Measurements from ENCODE around the gene TDRD1. TPM values are rescaled to one million over a fixed set of nuclear protein-coding genes. Genes with fewer than 3 reads are reported as not detected.

TDRD1 gene
- total RNA-seq, 1 experiment from 2014 or later = not detected

DNA sequence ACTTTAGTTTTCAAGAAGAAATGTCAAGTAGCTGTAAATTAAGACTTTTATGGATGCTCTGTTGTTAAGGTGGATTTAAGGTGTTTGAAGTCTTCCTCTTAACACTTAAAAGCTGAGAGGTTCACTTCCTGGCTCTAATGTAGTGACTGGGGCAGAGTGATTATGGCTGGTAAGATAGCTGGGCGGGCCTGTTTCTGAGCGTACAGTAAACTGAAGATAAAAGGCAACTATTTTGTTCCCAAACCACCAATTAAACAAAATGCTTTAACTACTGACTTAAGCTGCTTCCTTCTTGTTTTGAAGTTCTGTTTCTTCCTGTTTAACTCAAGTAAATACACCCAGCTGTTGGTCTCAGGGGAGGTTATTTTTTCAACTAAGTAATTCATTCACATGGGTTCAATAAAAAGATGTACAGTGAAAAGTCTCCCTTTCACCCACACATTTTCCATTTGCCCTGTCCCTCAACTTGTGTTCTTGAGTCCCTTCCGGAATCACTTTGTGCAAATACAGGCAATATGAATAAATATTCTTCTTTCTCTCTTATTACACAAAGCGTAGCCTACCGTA, 79.2 kb downstream of the TDRD1 start:
- no peak for ATAC-seq
- CTCF ChIA-PET = no interaction called here
- no peak for DNase-seq (ENCODE audit: low read depth, low spot score)

DNA sequence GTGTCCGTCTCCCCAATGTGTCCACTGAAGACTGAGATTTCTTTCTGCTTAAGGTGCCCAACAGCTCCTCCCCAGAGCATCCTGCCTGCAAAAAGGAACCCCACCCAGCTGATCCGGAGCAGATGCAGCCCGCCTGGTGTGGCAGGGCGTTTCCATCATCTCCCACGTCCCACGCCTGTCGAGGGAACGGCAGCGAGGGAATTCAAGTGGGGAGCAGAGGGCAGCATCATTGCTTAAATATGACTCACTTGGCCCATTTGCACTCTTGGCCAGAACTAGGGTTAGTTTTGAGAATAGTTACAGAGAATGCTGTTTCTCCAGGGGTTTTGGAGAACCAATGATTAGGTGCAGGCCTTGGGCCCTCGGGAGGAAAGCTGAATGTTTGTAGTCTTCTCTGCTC, 80.7 kb downstream of the TDRD1 start:
- Histone ChIP-seq H3K79me2 (ENCODE audit: insufficient read depth, low read length) (no peaks in the 10 kb centered on the region), H3K4me3 (replicated peaks in 1 of 2; ENCODE audit: low read depth in 1 of 2, low read length in 2 of 2) (no peak overlapping the region), H3K9me3 (ENCODE audit: control insufficient read depth in 1 of 2, insufficient read depth in 1 of 2, low read depth in 1 of 2, low read length in 2 of 2) (no peaks in the 10 kb centered on the region), H3K9me2 (ENCODE audit: insufficient read depth) (no peaks in the 10 kb centered on the region), H3K27me3 (ENCODE audit: insufficient read depth, low read length) (no peaks in the 10 kb centered on the region), H3K27ac (ENCODE audit: low read depth, low read length) (no peak overlapping the region), H3K36me3 (ENCODE audit: control insufficient read depth in 1 of 2, insufficient read depth in 2 of 2, low read length in 2 of 2) (no peaks in the 10 kb centered on the region), H3K4me2 (ENCODE audit: low read length) (no peak overlapping the region), H3K4me1 (ENCODE audit: control insufficient read depth in 1 of 2, insufficient read depth in 2 of 2, low read length in 2 of 2) (0 out of 4 replicates have a peak, but pooled peaks cover 0 to under 1% of the 10 kb centered on the region in 2 experiments), H3K9ac (ENCODE audit: low read length) (no peak overlapping the region), H4K20me1 (ENCODE audit: insufficient read depth) (no peaks in the 10 kb centered on the region), H2AFZ (ENCODE audit: low read depth, low read length, poor library complexity, severe bottlenecking) (no peak overlapping the region)
- ATAC-seq (no peak), DNase-seq (ENCODE audit: low read depth, low spot score) (no peak)
- no peak for TF ChIP-seq YY1 (IDR thresholded peaks at IDR 0.05; ENCODE audit: extremely low read depth, insufficient replicate concordance, low read depth, low read length)
- RAD21 ChIA-PET (ENCODE audit: low non-redundant PET in 1 of 2, low total read pairs in 2 of 2, uncharacterized antibody in 2 of 2, unreplicated experiment in 2 of 2) = no interaction called here
- CTCF ChIA-PET = no interaction called here
- POLR2A ChIA-PET = no interaction called here
- no TSS peak for BruUV-seq (replicated peaks)
- intact Hi-C loops (cut with micrococcal nuclease) = no loop called here

More for the DNA sequence above, 79.2 kb downstream of the TDRD1 start:
- no peaks in the 10 kb centered on the region for H3K36me3 ChIP-seq (ENCODE audit: control insufficient read depth in 1 of 2, insufficient read depth in 2 of 2, low read length in 2 of 2)
- no peaks in the 10 kb centered on the region for H3K79me2 ChIP-seq (ENCODE audit: insufficient read depth, low read length)
- H2AFZ ChIP-seq (ENCODE audit: low read depth, low read length, poor library complexity, severe bottlenecking) = no peak overlapping the region
- H3K27ac ChIP-seq (ENCODE audit: low read depth, low read length) = no peak overlapping the region
- no peak overlapping the region for H3K4me2 ChIP-seq (ENCODE audit: low read length)
- H4K20me1 ChIP-seq (ENCODE audit: insufficient read depth) = no peaks in the 10 kb centered on the region
- no peaks in the 10 kb centered on the region for H3K4me1 ChIP-seq (ENCODE audit: control insufficient read depth in 1 of 2, insufficient read depth in 2 of 2, low read length in 2 of 2)
- H3K9me3 ChIP-seq (ENCODE audit: control insufficient read depth in 1 of 2, insufficient read depth in 1 of 2, low read depth in 1 of 2, low read length in 2 of 2) = no peaks in the 10 kb centered on the region
- TF ChIP-seq YY1 (IDR thresholded peaks at IDR 0.05; ENCODE audit: extremely low read depth, insufficient replicate concordance, low read depth, low read length) = no peak
- TF ChIP-seq, protein P1, sequence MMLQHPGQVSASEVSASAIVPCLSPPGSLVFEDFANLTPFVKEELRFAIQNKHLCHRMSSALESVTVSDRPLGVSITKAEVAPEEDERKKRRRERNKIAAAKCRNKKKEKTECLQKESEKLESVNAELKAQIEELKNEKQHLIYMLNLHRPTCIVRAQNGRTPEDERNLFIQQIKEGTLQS (IDR thresholded peaks at IDR 0.05) = no peak
- no peaks in the 10 kb centered on the region for H3K27me3 ChIP-seq (ENCODE audit: insufficient read depth, low read length)
- BruUV-seq (replicated peaks) = no TSS peak
- intact Hi-C loops (cut with micrococcal nuclease) = no loop called here
- H3K9me2 ChIP-seq (ENCODE audit: insufficient read depth) = no peaks in the 10 kb centered on the region
- H3K4me3 ChIP-seq (replicated peaks in 1 of 2; ENCODE audit: low read depth in 1 of 2, low read length in 2 of 2) = no peak overlapping the region
- RAD21 ChIA-PET (ENCODE audit: low non-redundant PET in 1 of 2, low total read pairs in 2 of 2, uncharacterized antibody in 2 of 2, unreplicated experiment in 2 of 2) = no interaction called here
- POLR2A ChIA-PET = no interaction called here
- H3K9ac ChIP-seq (ENCODE audit: low read length) = no peak overlapping the region

All from HCT116 (cell line).